MM.1S (cell line): ENCODE results near the gene SLC6A8.
"Not testable (repeated sequence)": the region's sequence is repeated elsewhere in the genome, so short reads cannot be mapped to it uniquely, and the experiment has no call there.

Experiments used
- DNase-seq: peaks from one replicate; pipeline ENCODE4 v3.0.0-alpha.2; 2015
- H2AFZ ChIP-seq: fragments of 300-600 bp; sonication (generic); 2 replicates; pipeline ENCODE4 v1.6.0; 2016; ENCODE audit warnings: antibody characterized with exemption, low read length
- H3F3A ChIP-seq: fragments of 300-600 bp; sonication (generic); 2 replicates; pipeline ENCODE4 v1.6.1; 2016; ENCODE audit warnings: mild to moderate bottlenecking, antibody characterized with exemption, low read length, moderate library complexity, mixed read lengths; ENCODE audit not compliant: insufficient read depth
- H3K27ac ChIP-seq: fragments of 300-600 bp; sonication (generic); 2 replicates; pipeline ENCODE4 v1.5.1; 2016; ENCODE audit warnings: mild to moderate bottlenecking, low read length
- H3K27me3 ChIP-seq: fragments of 300-600 bp; sonication (generic); replicated peaks from 2 replicates; pipeline ENCODE4 v1.6.0; 2016; ENCODE audit warnings: low read length; ENCODE audit not compliant: insufficient read depth
- H3K36me3 ChIP-seq: fragments of 300-600 bp; sonication (generic); replicated peaks from 2 replicates; pipeline ENCODE4 v1.6.1; 2016; ENCODE audit warnings: mild to moderate bottlenecking, low read length, mixed read lengths; ENCODE audit not compliant: insufficient read depth
- H3K4me1 ChIP-seq: fragments of 300-600 bp; sonication (generic); 2 replicates; pipeline ENCODE4 v1.6.1; 2016; ENCODE audit warnings: low read length, mixed read lengths
- H3K4me2 ChIP-seq: fragments of 300-600 bp; sonication (generic); 2 replicates; pipeline ENCODE4 v1.6.0; 2016; ENCODE audit warnings: low read depth, low read length
- H3K4me3 ChIP-seq: fragments of 300-600 bp; sonication (generic); 2 replicates; pipeline ENCODE4 v1.5.1; 2016; ENCODE audit warnings: low read length, mixed read lengths
- H3K79me2 ChIP-seq: fragments of 300-600 bp; sonication (generic); 2 replicates; pipeline ENCODE4 v1.6.1; 2016; ENCODE audit warnings: mixed run types, low read length, mixed read lengths
- H3K9ac ChIP-seq: fragments of 300-600 bp; sonication (generic); 2 replicates; pipeline ENCODE4 v1.6.1; 2016; ENCODE audit warnings: low read length, mixed read lengths
- H3K9me2 ChIP-seq: fragments of 300-600 bp; sonication (generic); replicated peaks from 2 replicates; pipeline ENCODE4 v1.6.1; 2016; ENCODE audit warnings: mild to moderate bottlenecking, low read length, mixed read lengths; ENCODE audit not compliant: insufficient read depth
- H3K9me3 ChIP-seq: fragments of 300-600 bp; sonication (generic); replicated peaks from 2 replicates; pipeline ENCODE4 v1.6.1; 2016; ENCODE audit warnings: mild to moderate bottlenecking, low read length, mixed read lengths; ENCODE audit not compliant: insufficient read depth
- H4K20me1 ChIP-seq: fragments of 300-600 bp; sonication (generic); 2 replicates; pipeline ENCODE4 v1.6.1; 2016; ENCODE audit warnings: mild to moderate bottlenecking, low read length, moderate library complexity, mixed read lengths; ENCODE audit not compliant: insufficient read depth
- EZH2 ChIP-seq: fragments of 300-600 bp; sonication (generic); optimal IDR thresholded peaks from 2 replicates; pipeline ENCODE3; 2017; ENCODE audit warnings: low read depth, mild to moderate bottlenecking, antibody characterized with exemption, low read length, mixed read lengths
- EZH2phosphoT487 ChIP-seq: fragments of 300-600 bp; sonication (generic); IDR thresholded peaks from 2 replicates; pipeline ENCODE4 v1.6.1; 2018; ENCODE audit warnings: antibody characterized with exemption, low read length
- TF ChIP-seq, protein P1 (sequence below): fragments of 300-600 bp; sonication (generic); IDR thresholded peaks from 2 replicates; pipeline ENCODE4 v1.5.1; 2016; ENCODE audit warnings: antibody characterized with exemption, low read length, mixed read lengths

SLC6A8 gene

DNA sequence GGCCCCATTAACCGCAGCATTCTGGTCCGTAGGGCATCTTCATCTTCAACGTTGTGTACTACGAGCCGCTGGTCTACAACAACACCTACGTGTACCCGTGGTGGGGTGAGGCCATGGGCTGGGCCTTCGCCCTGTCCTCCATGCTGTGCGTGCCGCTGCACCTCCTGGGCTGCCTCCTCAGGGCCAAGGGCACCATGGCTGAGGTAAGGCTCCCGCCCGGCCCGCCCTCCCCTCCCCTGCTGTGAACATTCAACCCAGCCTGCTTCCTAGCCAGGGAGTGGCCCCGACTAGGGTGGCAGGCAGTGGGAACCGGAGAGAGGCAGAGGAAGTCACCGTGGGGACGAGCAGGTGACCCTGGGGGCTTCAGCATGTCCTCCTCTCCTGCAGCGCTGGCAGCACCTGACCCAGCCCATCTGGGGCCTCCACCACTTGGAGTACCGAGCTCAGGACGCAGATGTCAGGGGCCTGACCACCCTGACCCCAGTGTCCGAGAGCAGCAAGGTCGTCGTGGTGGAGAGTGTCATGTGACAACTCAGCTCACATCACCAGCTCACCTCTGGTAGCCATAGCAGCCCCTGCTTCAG lies 7.1 kb downstream of the SLC6A8 start:
- no peak overlapping the region for H3K27ac ChIP-seq
- no peak overlapping the region for H2AFZ ChIP-seq
- H3K9me2 ChIP-seq, result no peaks in the 10 kb centered on the region
- no peaks in the 10 kb centered on the region for H3K36me3 ChIP-seq
- no peaks in the 10 kb centered on the region for H3K79me2 ChIP-seq
- H3K9me3 ChIP-seq, result no peaks in the 10 kb centered on the region
- no peak overlapping the region for H3K9ac ChIP-seq
- no peaks in the 10 kb centered on the region for H4K20me1 ChIP-seq
- TF ChIP-seq, protein P1, sequence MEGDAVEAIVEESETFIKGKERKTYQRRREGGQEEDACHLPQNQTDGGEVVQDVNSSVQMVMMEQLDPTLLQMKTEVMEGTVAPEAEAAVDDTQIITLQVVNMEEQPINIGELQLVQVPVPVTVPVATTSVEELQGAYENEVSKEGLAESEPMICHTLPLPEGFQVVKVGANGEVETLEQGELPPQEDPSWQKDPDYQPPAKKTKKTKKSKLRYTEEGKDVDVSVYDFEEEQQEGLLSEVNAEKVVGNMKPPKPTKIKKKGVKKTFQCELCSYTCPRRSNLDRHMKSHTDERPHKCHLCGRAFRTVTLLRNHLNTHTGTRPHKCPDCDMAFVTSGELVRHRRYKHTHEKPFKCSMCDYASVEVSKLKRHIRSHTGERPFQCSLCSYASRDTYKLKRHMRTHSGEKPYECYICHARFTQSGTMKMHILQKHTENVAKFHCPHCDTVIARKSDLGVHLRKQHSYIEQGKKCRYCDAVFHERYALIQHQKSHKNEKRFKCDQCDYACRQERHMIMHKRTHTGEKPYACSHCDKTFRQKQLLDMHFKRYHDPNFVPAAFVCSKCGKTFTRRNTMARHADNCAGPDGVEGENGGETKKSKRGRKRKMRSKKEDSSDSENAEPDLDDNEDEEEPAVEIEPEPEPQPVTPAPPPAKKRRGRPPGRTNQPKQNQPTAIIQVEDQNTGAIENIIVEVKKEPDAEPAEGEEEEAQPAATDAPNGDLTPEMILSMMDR, result no peak
- TF ChIP-seq EZH2 (no peak), EZH2phosphoT487 (no peak)
- H3K4me1 ChIP-seq, result no peaks in the 10 kb centered on the region
- DNase-seq, result no peak
- H3K4me2 ChIP-seq, result no peak overlapping the region
- no peaks in the 10 kb centered on the region for H3K27me3 ChIP-seq
- H3K4me3 ChIP-seq, result no peak overlapping the region
- no peaks in the 10 kb centered on the region for H3F3A ChIP-seq

DNA sequence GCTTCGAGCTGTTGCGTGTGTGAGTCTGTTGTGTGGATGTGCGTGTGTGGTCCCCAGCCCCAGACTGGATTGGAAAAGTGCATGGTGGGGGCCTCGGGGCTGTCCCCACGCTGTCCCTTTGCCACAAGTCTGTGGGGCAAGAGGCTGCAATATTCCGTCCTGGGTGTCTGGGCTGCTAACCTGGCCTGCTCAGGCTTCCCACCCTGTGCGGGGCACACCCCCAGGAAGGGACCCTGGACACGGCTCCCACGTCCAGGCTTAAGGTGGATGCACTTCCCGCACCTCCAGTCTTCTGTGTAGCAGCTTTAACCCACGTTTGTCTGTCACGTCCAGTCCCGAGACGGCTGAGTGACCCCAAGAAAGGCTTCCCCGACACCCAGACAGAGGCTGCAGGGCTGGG lies 8.4 kb downstream of the SLC6A8 start:
- no peaks in the 10 kb centered on the region for H3K27me3 ChIP-seq
- no peaks in the 10 kb centered on the region for H3K9me3 ChIP-seq
- H3K4me3 ChIP-seq, result no peak overlapping the region
- H3K9ac ChIP-seq, result no peak overlapping the region
- H3K79me2 ChIP-seq, result no peaks in the 10 kb centered on the region
- no peak overlapping the region for H2AFZ ChIP-seq
- H3K36me3 ChIP-seq, result no peaks in the 10 kb centered on the region
- no peak overlapping the region for H3K4me2 ChIP-seq
- DNase-seq, result no peak
- no peak overlapping the region for H3K27ac ChIP-seq
- no peaks in the 10 kb centered on the region for H3F3A ChIP-seq
- TF ChIP-seq, protein P1, result no peak
- TF ChIP-seq EZH2 (no peak), EZH2phosphoT487 (no peak)
- H3K9me2 ChIP-seq, result no peaks in the 10 kb centered on the region
- no peaks in the 10 kb centered on the region for H4K20me1 ChIP-seq
- H3K4me1 ChIP-seq, result no peaks in the 10 kb centered on the region

DNA sequence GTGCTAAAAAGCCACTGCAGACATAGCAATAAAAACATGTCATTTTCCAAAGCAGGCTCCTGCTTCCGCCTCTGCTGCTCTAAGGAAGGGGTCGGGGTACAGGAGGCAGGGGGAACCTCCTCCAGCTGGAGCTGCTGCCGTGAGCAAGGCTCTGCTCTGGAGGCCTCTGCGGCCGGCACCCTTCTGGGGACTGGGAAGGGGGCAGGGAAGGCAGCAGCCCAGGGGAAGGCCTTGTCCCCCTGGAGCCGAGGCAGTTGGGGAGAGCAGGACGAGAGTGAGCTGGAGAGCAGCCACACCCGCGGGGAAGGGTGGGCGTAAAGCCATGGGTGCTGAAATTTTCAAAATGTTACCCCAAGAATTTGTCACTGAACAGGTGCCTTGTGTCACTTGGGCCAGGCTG lies 8.8 kb downstream of the SLC6A8 start:
- H3K9me2 ChIP-seq, DNase-seq, H3K9ac ChIP-seq, H3K4me2 ChIP-seq, H3K4me3 ChIP-seq, H3K9me3 ChIP-seq, H3K4me1 ChIP-seq, H3K27me3 ChIP-seq, H3K27ac ChIP-seq, H2AFZ ChIP-seq, H3K79me2 ChIP-seq, H4K20me1 ChIP-seq, H3F3A ChIP-seq, H3K36me3 ChIP-seq: not testable (repeated sequence)

DNA sequence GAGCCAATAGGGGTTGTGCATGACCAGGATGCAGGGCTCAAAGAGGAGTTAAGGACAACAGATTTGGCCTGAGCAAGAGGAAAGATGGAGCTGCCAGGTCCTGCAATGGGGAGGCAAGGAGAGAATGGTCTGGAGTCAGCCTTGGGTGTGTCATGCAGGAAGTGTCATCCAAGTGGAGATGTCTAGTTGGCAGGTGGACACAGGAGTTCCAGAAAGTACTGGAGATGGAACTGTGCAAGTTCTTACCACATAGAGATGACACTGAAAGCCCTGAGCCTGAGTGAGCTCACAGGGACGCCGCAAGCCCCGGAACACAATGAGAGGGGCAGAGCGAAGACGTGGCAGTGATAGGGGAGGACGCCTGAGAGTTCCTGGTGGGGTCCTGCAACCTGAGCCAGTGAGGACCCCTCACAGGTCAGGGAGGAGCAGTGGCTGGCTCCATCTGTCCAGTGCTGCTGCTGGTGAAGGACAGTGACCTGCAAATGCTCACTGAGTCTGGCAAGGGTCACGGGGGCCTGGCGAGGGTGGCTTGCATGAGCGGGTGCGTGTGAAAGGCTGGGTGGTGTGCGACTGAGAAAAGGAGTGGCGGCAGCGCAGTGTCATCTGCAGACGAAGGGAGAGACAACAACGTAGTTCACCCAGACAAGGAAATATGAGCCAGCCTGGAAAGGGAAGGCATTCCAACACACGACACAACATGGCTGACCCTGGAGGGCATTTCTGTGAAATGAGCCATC lies 9.4 kb downstream of the SLC6A8 start:
- H3K36me3 ChIP-seq, H3K9me3 ChIP-seq, H2AFZ ChIP-seq, H3K27ac ChIP-seq, H3F3A ChIP-seq, H3K27me3 ChIP-seq, DNase-seq, H3K4me3 ChIP-seq, H4K20me1 ChIP-seq, H3K9me2 ChIP-seq, H3K79me2 ChIP-seq, H3K9ac ChIP-seq, H3K4me1 ChIP-seq, H3K4me2 ChIP-seq: not testable (repeated sequence)
